AG04450 (cell line): ENCODE measurements around the gene HSD11B2. TPM values are rescaled to one million over a fixed set of nuclear protein-coding genes. Genes with fewer than 3 reads are reported as not detected.

Experiments
- CTCF ChIA-PET: fragments of 300-600, 350-600 bp; formaldehyde crosslinking; extraction: SDS; loops from one replicate; lab custom pipeline; 2022; ENCODE audit warnings: antibody characterized with exemption, inconsistent platforms; lab: Charles Lee
- POLR2A ChIA-PET: fragments of 350-600 bp; formaldehyde crosslinking; extraction: SDS; loops from one replicate; lab custom pipeline; 2021; ENCODE audit warnings: antibody characterized with exemption, inconsistent platforms; lab: Yijun Ruan, JAX
- DNase-seq: peaks from one replicate; pipeline ENCODE4 v3.0.0-alpha.2; 2011; ENCODE audit warnings: low read depth, low spot score
- H3K27ac ChIP-seq: one replicate; pipeline ENCODE4 v1.5.1; 2012; ENCODE audit warnings: low read depth, low read length, control low read depth
- H3K27me3 ChIP-seq: one replicate; pipeline ENCODE4 v1.6.0; 2012; ENCODE audit warnings: low read length; ENCODE audit not compliant: control insufficient read depth, insufficient read depth
- H3K4me3 ChIP-seq: 2 replicates; pipeline ENCODE4 v1.5.1; 2011; ENCODE audit warnings: mild to moderate bottlenecking, low read depth, low read length, control low read depth
- H3K9me3 ChIP-seq: 2 replicates; pipeline ENCODE4 v1.5.1; 2012; ENCODE audit warnings: low read length; ENCODE audit not compliant: control insufficient read depth, insufficient read depth
- polyA plus RNA-seq: library from polyadenylated mRNA; depleted of rRNA; stranded (reverse); fragments of >200 nt; gene quantifications from 2 replicates; pipeline ENCODE4 v1.2.3, GENCODE V29; 2011
- TF ChIP-seq, protein P1 (sequence below): IDR thresholded peaks from 2 replicates; pipeline ENCODE4 v1.5.1; 2011; ENCODE audit warnings: low read depth, low read length, control low read depth, inconsistent platforms

Gene HSD11B2
- polyA plus RNA-seq, 1 experiment = not detected

GRCh38 chr16:67470359-67470758 lies 39.4 kb downstream of the HSD11B2 start:
- H3K4me3 ChIP-seq = no peak overlapping the region
- TF ChIP-seq, protein P1, sequence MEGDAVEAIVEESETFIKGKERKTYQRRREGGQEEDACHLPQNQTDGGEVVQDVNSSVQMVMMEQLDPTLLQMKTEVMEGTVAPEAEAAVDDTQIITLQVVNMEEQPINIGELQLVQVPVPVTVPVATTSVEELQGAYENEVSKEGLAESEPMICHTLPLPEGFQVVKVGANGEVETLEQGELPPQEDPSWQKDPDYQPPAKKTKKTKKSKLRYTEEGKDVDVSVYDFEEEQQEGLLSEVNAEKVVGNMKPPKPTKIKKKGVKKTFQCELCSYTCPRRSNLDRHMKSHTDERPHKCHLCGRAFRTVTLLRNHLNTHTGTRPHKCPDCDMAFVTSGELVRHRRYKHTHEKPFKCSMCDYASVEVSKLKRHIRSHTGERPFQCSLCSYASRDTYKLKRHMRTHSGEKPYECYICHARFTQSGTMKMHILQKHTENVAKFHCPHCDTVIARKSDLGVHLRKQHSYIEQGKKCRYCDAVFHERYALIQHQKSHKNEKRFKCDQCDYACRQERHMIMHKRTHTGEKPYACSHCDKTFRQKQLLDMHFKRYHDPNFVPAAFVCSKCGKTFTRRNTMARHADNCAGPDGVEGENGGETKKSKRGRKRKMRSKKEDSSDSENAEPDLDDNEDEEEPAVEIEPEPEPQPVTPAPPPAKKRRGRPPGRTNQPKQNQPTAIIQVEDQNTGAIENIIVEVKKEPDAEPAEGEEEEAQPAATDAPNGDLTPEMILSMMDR = no peak
- POLR2A ChIA-PET = interaction anchor here (0.7 kb wide), 1 partner anchor 29 kb away, joined by 4 read pairs; no protein-coding TSS in a partner anchor
- H3K27me3 ChIP-seq = no peaks in the 10 kb centered on the region
- DNase-seq = no peak
- no peaks in the 10 kb centered on the region for H3K9me3 ChIP-seq
- CTCF ChIA-PET = interaction anchor here (0.6 to 1.4 kb wide), 7 partner anchors 10 to 388 kb away, joined by 3 to 10 read pairs (median 3); no protein-coding TSS in a partner anchor
- no peak overlapping the region for H3K27ac ChIP-seq

DNA sequence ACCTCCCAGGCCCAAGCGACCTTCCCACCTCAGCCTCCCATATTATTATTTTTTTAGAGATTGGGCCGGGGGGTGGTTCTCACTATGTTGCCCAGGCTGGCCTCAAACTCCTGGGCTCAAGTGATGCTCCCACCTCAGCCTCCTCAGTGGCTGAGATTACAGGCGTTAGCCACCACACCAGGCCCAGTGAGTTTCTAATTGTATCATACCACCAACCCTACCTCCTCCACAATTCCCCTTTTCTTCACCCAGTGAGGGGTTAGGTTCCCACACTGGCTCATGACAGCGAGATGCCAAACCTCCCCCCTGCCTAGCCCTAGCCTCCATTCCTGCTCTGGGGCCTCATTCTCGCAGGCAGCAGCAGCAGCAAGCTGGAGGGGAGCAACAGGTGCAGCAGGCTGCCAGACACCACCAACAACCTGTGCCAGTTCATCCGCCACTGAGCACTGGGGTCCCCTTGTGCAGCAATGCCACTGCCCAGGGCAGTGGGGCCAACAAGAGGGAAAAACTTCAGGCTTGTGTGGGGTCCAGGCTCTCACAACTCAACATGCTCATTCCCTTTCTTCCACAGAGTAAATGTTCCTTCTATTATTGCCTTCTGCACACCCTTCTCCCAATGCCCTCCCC lies 41.0 kb downstream of the HSD11B2 start:
- no peaks in the 10 kb centered on the region for H3K27me3 ChIP-seq
- H3K27ac ChIP-seq = no peak overlapping the region
- TF ChIP-seq, protein P1 = no peak
- ChIA-PET POLR2A (no interaction called here), CTCF (no interaction called here)
- H3K9me3 ChIP-seq = no peaks in the 10 kb centered on the region
- DNase-seq = no peak
- no peak overlapping the region for H3K4me3 ChIP-seq

DNA sequence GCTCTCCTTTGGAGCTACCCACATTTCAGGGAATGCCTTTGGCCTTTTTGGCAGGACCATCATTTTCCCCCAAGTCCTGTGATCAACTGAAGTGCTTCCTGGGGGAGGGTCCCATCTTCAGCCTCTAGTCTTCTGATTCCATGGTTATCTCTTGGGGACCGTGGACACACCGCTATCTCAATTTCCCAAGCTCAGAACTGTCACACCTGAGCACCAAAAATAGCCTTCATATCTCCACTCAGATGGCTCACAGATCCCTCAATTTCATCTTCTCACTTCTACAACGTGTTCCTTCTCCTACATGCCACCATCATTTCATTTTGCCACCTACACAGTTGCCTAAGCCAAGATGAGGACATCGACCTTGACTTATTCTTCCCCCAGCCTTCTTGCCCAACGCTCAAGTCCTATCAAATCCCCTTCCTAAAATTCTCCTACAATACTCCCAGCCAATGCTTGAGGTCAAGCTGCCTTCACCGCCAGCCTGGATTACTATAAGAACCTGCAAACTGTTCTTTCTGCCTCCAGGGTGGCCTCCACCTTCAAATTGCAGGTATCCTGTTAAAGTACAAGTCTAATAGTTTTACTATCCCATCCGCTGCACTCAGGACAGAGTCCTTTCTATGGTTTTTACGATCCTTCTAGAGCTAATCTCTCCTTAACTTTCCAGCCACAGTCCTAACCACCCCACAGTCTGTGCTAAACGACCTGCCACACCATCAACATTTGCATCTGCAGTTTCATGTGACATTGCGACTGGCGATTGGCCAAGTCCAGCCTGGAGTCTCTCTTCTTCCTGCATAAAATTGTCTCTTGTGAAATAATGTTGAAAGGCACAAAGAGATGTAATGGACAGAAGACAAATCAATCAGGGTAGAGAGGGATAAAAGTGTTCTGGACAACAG lies 43.9 kb downstream of the HSD11B2 start:
- TF ChIP-seq, protein P1 = no peak
- POLR2A ChIA-PET = no interaction called here

GRCh38 chr16:67477960-67478554 lies 47.1 kb downstream of the HSD11B2 start:
- CTCF ChIA-PET = interaction anchor here (1.7 kb wide), 2 partner anchors 12 to 50 kb away, joined by 5 to 12 read pairs; no protein-coding TSS in a partner anchor
- no peak for DNase-seq

More for the DNA sequence above, 43.9 kb downstream of the HSD11B2 start:
- H3K27ac ChIP-seq = peak overlapping the region; percentile 11
- H3K9me3 ChIP-seq = no peaks in the 10 kb centered on the region
- H3K4me3 ChIP-seq = no peak overlapping the region
- no peaks in the 10 kb centered on the region for H3K27me3 ChIP-seq
- CTCF ChIA-PET = interaction anchor here (0.6 to 2.2 kb wide), 3 partner anchors 9 to 166 kb away, joined by 3 to 8 read pairs (median 3); no protein-coding TSS in a partner anchor
- no peak for DNase-seq

More at GRCh38 chr16:67477960-67478554, 47.1 kb downstream of the HSD11B2 start:
- H3K9me3 ChIP-seq = no peaks in the 10 kb centered on the region; the same call in 1 of the 2 replicates
- POLR2A ChIA-PET = no interaction called here
- H3K4me3 ChIP-seq = no peak overlapping the region
- no peaks in the 10 kb centered on the region for H3K27me3 ChIP-seq
- TF ChIP-seq, protein P1 = no peak
- no peak overlapping the region for H3K27ac ChIP-seq
